ENCODE results near the gene ADAMTSL3.

Gene ADAMTSL3

DNA sequence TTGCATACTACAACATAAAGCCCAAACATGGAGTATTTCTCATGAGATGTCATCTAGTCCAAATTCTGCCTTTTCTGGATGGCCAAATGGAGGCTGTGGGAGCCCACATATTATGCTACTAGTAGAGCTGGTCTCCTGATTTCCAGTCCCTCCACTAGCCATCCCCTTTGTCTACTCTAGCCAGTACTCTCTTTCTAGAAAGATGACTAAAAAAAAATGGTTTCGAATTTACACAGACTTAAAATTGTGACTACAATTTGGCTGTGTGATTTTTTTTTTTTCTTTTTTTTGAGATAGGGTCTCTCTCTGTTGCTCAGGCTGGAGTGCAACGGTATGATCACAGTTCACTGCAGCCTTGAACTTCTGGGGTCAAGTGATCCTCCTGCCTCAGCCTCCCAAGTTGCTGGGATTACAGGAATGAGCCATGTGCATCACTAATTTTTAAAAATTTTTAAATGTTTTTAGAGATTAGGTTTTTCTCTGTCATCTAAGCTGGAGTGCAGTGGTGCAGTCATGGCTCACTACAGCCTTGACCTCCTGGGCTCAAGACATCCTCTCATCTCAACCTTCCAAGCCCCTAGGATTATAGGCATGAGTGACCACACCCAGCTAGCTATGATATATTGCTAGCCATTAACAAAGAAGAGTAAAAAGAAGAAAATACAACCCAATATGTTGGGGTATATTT lies 273.9 kb downstream of the ADAMTSL3 start:
- Mint-ChIP-seq H3K4me1 (peaks cover 16% of the 10 kb centered on the region), H3K9me3 (no peaks in the 10 kb centered on the region), H3K4me3 (no peak overlapping the region), H3K36me3 (no peaks in the 10 kb centered on the region), H3K27me3 (no peaks in the 10 kb centered on the region), H3K27ac (no peak overlapping the region)
- CTCF ChIA-PET, result no interaction called here
- DNase-seq, result no peak

DNA sequence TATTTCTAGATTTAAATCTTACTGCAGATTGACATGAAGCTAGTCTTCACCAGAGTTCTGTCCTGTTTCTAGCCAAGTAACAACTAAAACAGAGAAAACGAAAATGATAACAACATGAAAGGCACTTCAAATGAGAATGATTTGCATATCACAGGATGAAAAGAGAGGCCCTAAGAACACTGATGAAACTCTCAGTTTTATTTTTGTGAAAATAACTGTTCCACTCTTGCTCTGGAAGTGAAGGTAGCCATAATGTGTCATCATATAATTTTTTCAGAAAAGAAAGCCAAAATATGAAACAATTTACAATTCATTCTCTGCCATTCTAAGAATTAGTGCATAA lies 274.4 kb downstream of the ADAMTSL3 start:
- CTCF ChIA-PET, result no interaction called here
- Mint-ChIP-seq H3K9me3 (no peaks in the 10 kb centered on the region), H3K36me3 (no peaks in the 10 kb centered on the region), H3K27ac (no peak overlapping the region), H3K27me3 (no peaks in the 10 kb centered on the region), H3K4me1 (peaks cover 16% of the 10 kb centered on the region), H3K4me3 (no peak overlapping the region)
- DNase-seq, result no peak

DNA sequence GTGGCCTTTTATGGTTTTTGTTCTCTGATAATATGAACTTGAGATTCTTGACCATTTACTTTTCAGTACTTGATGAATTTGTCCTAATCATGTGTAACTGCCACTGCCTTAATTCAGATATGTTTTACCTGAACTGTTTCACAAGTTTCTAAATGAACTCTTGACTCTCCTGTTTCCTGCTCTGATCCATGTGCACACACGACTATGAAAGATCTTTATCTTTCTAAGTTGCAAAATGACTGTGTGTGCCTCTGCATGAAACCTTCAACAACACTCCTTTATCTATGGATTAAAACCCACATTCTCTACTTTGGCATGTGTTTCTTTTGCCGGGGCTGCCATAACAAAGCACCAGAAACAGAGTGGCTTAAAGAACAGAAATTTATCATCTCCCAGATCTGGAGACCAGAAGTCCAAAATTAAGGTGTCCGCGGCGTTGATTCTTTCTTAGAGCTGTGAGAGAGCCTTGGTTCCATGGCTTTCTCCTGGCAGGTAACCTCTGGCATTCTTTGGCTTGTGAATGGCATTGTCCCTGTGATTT lies 275.0 kb downstream of the ADAMTSL3 start:
- H3K4me1 Mint-ChIP-seq, result peaks cover 16% of the 10 kb centered on the region
- CTCF ChIA-PET, result no interaction called here

DNA sequence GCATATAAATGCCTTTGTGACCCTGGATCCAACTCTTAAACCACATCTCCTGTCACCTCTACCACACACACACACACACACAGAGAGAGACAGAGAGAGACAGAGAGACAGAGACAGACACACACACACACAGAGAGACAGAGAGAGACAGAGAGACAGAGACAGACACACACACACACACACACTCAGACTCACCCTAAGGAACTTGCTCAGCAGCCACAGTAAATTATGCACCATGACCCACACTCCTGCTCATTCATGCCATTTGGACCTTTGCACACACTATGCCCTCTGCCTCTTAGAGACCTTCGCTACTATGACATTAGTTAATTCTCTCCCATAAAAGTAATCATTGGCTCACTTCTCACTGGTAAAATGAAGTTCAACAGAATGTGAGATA lies 275.7 kb downstream of the ADAMTSL3 start:
- no peak overlapping the region for H3K27ac Mint-ChIP-seq
- CTCF ChIA-PET, result no interaction called here
- no peak for DNase-seq
- H3K36me3 Mint-ChIP-seq, result no peaks in the 10 kb centered on the region
- no peak overlapping the region for H3K4me3 Mint-ChIP-seq
- peaks cover 4% of the 10 kb centered on the region for H3K9me3 Mint-ChIP-seq
- peaks cover 16% of the 10 kb centered on the region for H3K4me1 Mint-ChIP-seq
- no peaks in the 10 kb centered on the region for H3K27me3 Mint-ChIP-seq

More for the DNA sequence above, 275.0 kb downstream of the ADAMTSL3 start:
- no peak for DNase-seq
- Mint-ChIP-seq H3K9me3 (peaks cover 2% of the 10 kb centered on the region), H3K27ac (no peak overlapping the region), H3K27me3 (no peaks in the 10 kb centered on the region), H3K36me3 (no peaks in the 10 kb centered on the region), H3K4me3 (no peak overlapping the region)

DNA sequence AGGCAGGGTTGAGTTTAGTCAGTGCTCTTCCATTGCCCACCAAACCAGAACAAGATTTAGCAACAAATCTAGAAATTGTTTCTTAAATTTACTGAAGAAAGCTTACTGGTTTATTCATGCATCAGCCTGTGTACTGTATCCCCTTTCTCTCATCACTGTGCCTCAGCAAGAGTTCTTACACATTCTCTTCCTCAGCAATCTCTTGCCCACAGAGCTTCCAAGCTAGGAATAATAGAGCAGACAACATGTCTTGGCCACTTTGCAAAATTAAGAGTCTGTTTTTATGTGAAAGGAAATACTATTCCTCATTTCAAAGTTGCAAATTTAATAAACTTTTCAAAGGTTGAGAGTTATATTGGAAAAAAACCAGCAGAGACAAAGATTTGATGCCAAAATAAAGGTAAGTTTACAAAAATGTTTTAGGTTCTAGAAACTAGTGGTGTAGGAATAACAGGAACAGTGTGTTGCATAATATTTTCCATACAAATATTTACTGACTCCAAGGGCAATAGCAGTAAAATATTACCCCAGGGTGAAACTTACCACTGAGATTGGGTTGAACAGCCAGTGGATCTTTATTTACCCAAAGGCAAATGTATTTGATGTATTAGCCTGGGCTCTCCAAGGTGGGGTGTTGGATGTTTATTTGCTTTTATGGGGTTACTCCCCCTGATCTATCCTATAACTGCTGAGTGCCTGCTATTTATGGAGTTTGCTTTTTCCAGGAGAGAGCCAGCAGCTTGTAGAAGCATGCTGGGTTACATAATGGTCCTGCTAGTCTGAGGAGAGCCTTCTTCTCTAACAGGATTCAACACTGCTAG lies 276.7 kb downstream of the ADAMTSL3 start:
- CTCF ChIA-PET, result no interaction called here
- Mint-ChIP-seq H3K9me3 (peaks cover 4% of the 10 kb centered on the region), H3K4me1 (peaks cover 16% of the 10 kb centered on the region), H3K36me3 (no peaks in the 10 kb centered on the region), H3K27ac (no peak overlapping the region), H3K27me3 (no peaks in the 10 kb centered on the region), H3K4me3 (no peak overlapping the region)
- DNase-seq, result no peak

DNA sequence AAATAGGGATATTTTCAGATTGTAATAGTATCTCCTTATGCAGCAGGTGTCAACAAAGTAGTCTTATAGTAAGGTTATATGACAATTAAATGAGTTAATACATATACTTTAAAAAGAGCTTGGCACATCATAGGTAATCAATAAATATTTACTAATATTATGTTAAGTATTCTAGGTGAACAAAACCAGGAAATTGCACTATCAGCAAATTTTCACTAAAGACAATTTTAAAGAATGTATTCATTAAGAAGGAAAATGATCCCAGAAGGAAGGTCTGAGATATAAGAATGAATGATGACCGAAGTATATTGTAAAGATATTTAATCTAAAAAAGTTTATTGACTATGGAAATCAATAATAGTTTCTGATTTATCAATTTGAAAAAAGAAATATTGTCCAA lies 281.9 kb downstream of the ADAMTSL3 start:
- Mint-ChIP-seq H3K27ac (no peak overlapping the region), H3K36me3 (no peaks in the 10 kb centered on the region), H3K9me3 (peaks cover 4% of the 10 kb centered on the region), H3K4me3 (no peak overlapping the region), H3K4me1 (no peaks in the 10 kb centered on the region), H3K27me3 (no peaks in the 10 kb centered on the region)
- CTCF ChIA-PET, result no interaction called here
- DNase-seq, result no peak

DNA sequence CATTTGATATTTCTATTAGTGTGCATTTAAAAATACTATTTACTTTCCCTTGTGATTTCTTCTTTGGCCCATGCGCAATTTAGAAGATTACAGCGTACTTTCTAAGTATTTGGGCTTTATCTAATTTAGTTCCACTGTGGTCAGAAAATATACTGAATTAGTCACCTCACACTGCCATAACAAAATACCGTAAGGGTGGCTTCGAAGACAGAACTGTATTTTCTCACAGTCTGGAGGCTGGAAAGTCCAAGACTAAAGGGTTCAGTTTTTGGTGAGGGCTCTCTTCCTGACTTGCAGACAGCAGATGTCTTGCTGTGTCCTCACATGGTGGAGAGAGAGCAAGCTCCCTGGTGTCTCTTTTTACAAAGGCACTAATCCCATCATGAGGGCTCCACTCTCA lies 286.2 kb downstream of the ADAMTSL3 start:
- Mint-ChIP-seq H3K4me3 (no peak overlapping the region), H3K9me3 (no peaks in the 10 kb centered on the region), H3K4me1 (no peaks in the 10 kb centered on the region), H3K27me3 (no peaks in the 10 kb centered on the region), H3K27ac (no peak overlapping the region), H3K36me3 (no peaks in the 10 kb centered on the region)
- no peak for DNase-seq
- CTCF ChIA-PET, result no interaction called here

DNA sequence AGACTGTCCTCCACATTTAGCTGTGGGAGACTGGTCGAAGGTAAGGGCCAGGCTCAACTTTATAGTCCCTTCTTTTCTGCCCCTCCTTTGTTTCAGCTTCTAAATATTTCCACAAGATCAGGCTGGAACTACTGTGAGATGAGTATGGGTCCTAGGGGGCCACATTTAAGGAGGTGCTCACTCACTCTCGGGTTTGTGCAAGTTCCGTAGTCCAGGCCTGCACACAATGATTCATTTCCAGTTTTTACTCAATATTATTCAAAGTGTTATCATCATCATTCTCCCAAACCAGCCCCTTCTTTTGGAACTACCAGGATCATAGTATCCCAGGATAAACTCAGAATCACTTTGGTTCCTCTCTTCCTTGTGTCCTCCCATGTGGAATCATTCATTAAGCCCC lies 289.1 kb downstream of the ADAMTSL3 start:
- no peaks in the 10 kb centered on the region for H3K9me3 Mint-ChIP-seq
- no peaks in the 10 kb centered on the region for H3K27me3 Mint-ChIP-seq
- H3K27ac Mint-ChIP-seq, result no peak overlapping the region
- CTCF ChIA-PET, result no interaction called here
- H3K4me1 Mint-ChIP-seq, result no peaks in the 10 kb centered on the region
- no peaks in the 10 kb centered on the region for H3K36me3 Mint-ChIP-seq
- DNase-seq, result no peak
- no peak overlapping the region for H3K4me3 Mint-ChIP-seq

DNA sequence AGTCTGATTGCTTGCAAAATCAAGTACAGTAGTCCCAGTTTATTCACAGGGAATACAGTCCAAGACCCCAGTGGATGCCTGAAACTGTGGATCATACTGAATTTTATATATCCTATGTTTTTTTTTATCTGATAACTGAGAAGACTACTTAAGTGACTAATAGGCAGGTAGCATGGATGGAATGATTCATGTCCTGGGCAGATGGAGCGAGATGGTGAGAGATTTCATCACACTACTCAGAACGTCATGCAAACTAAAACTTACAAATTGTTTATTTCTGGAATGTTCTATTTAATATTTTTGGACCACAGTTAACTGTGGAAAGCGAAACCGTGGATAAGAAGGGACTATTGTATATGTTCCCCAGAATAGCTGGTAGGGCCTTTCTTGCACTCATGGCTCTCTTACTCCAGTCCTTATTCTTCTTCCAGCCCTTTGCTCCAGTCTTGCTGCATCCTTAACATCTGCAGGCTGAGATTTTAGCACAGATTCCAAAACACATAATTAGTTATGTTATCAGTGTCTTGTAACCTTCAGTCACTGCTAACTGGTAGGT lies 290.0 kb downstream of the ADAMTSL3 start:
- no peak overlapping the region for H3K27ac Mint-ChIP-seq
- no peak overlapping the region for H3K4me3 Mint-ChIP-seq
- no peaks in the 10 kb centered on the region for H3K27me3 Mint-ChIP-seq
- DNase-seq, result no peak
- no peaks in the 10 kb centered on the region for H3K9me3 Mint-ChIP-seq
- CTCF ChIA-PET, result no interaction called here
- no peaks in the 10 kb centered on the region for H3K4me1 Mint-ChIP-seq
- no peaks in the 10 kb centered on the region for H3K36me3 Mint-ChIP-seq

DNA sequence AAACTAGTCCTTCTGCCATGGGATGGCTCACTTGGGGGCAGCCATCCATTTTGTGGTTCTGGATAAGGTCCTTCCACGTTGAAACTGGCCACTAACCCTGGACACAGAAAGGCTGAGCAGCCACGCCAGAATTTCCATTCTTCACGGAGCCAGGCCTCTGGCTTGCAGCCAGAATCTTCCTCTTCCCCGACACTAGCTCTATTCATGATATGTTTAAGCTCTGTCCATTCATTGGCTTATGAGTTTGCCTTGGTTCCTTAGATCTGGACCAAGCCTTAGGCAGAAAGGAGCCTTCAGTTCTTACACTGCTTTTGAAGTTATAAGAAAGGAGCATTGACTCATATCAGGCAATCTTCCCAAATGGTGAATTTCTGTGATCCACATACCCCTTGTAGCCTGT lies 293.2 kb downstream of the ADAMTSL3 start:
- H3K27ac Mint-ChIP-seq, result no peak overlapping the region
- no peaks in the 10 kb centered on the region for H3K9me3 Mint-ChIP-seq
- CTCF ChIA-PET, result no interaction called here
- no peaks in the 10 kb centered on the region for H3K36me3 Mint-ChIP-seq
- H3K27me3 Mint-ChIP-seq, result no peaks in the 10 kb centered on the region
- no peak for DNase-seq
- no peak overlapping the region for H3K4me3 Mint-ChIP-seq
- no peaks in the 10 kb centered on the region for H3K4me1 Mint-ChIP-seq

DNA sequence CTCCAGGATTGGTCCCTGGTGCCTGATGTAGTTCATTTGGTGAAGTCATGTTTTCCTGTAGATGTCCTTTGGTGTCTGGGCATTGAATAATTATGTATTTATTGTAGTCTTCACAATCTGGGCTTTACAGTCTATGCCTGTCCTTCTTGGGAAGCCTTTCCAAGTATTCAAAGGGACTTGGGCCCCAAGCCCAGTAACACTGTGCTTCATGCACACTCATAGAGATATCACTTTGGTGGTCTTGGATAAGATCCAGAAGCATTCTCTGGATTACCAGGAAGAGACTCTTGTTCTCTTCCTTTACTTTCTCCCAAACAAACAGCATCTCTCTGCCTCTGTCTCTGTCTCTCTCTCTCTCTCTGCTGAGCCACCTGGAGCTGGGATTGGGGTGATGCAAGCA lies 300.6 kb downstream of the ADAMTSL3 start:
- Mint-ChIP-seq H3K36me3 (no peaks in the 10 kb centered on the region), H3K4me1 (no peaks in the 10 kb centered on the region), H3K27me3 (no peaks in the 10 kb centered on the region), H3K27ac (no peak overlapping the region), H3K4me3 (no peak overlapping the region), H3K9me3 (no peaks in the 10 kb centered on the region)
- DNase-seq, result no peak
- CTCF ChIA-PET, result no interaction called here

DNA sequence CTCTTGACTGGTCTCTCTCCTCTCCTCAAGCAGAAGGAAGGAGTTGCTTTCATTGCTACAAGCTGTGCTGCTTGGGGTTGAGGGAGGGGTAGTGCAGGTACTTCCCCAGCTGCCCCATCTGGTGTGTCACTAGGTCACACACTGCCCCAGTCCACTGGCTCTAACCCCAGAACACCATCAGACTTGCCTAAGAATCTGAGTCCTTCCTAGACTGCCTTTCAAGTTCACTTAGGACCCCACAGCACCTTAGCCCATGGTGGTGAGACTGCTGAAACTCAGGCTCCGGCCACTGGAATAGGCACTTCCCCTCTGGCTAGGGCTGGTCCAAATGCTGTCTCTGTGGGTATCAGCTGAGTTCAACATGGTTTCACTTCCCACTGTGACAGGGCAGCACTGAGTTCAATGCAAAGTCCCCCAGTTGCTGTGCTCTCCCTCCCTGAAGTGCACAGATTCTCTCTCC lies 301.9 kb downstream of the ADAMTSL3 start:
- Mint-ChIP-seq H3K4me1 (no peaks in the 10 kb centered on the region), H3K27ac (no peak overlapping the region), H3K27me3 (no peaks in the 10 kb centered on the region), H3K9me3 (no peaks in the 10 kb centered on the region), H3K4me3 (no peak overlapping the region), H3K36me3 (no peaks in the 10 kb centered on the region)
- no peak for DNase-seq
- CTCF ChIA-PET, result no interaction called here

DNA sequence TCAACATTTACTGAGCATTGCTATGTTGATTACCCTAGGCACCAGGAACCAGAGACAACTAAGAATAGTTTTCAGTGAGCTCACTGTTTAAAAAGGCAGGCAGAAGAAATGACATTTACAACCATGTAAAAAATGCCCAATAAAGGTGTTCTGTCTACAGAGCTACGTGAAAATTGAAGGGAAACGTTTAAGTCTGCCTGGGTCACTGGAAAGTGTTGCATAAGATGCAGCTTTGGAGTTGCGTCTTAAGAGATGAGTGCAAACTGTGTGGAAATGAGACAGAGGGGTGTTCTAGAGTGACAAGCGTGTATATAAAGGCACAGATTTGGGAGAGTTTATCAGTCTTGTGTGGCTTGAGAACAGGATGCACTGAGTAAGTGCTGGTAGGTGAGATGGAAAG lies 303.0 kb downstream of the ADAMTSL3 start:
- Mint-ChIP-seq H3K9me3 (no peaks in the 10 kb centered on the region), H3K36me3 (no peaks in the 10 kb centered on the region), H3K4me1 (no peaks in the 10 kb centered on the region), H3K4me3 (no peak overlapping the region), H3K27ac (no peak overlapping the region), H3K27me3 (no peaks in the 10 kb centered on the region)
- CTCF ChIA-PET, result no interaction called here
- DNase-seq, result no peak

DNA sequence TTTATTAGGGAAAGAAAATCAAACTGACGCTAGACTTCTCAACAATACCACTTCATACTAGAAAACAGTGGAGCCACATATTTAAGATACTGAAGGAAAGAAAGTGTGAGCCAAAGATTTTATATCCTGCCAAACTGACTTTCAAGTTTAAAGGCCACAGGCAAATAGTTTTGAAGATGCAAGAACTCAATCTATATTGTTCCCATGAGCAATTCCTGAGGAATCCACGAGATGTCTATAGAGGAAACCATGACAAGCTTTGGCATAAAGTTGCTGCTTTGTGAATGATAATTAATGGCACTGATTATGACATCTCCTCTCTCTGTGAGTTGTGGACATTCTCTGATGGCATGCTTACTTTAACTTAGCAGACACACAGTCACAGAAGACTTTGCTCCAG lies 305.6 kb downstream of the ADAMTSL3 start:
- no peak for DNase-seq
- Mint-ChIP-seq H3K27me3 (no peaks in the 10 kb centered on the region), H3K4me1 (no peaks in the 10 kb centered on the region), H3K9me3 (no peaks in the 10 kb centered on the region), H3K36me3 (no peaks in the 10 kb centered on the region), H3K27ac (no peak overlapping the region), H3K4me3 (no peak overlapping the region)
- CTCF ChIA-PET, result no interaction called here
